Activated CD4-positive, alpha-beta memory T cell treated with anti-CD3 and anti-CD28 coated beads for 36 hours (primary cell): ENCODE results near the gene HSPA14. TPM values are rescaled to one million over a fixed set of nuclear protein-coding genes. Genes with fewer than 3 reads are reported as not detected.
A peak's percentile ranks its signal among the peaks of the same experiment; 100 is the strongest.
"Not testable (repeated sequence)": the region's sequence is repeated elsewhere in the genome, so short reads cannot be mapped to it uniquely, and the experiment has no call there.

Experiments used
- CTCF ChIA-PET: fragments of 350-600 bp; sonication (Branson Sonifier 250); formaldehyde crosslinking; loops from one replicate; lab custom pipeline; 2021; ENCODE audit warnings: antibody characterized with exemption, inconsistent platforms; lab: Charles Lee
- POLR2A ChIA-PET: fragments of 350-600 bp; sonication (Branson Sonifier 250); formaldehyde crosslinking; loops from one replicate; lab custom pipeline; 2021; ENCODE audit warnings: antibody characterized with exemption; lab: Charles Lee
- DNase-seq: peaks from one replicate; pipeline ENCODE4 v3.0.0-alpha.2; 2020
- H3K27ac Mint-ChIP-seq: one replicate; pipeline ENCODE4 v1.8.0; 2021; ENCODE audit warnings: mixed read lengths
- H3K27me3 Mint-ChIP-seq: one replicate; pipeline ENCODE4 v1.8.0; 2021; ENCODE audit warnings: mixed read lengths
- H3K36me3 Mint-ChIP-seq: one replicate; pipeline ENCODE4 v1.8.0; 2021; ENCODE audit warnings: mixed read lengths
- H3K4me1 Mint-ChIP-seq: one replicate; pipeline ENCODE4 v1.8.0; 2021; ENCODE audit warnings: low read depth, mixed read lengths
- H3K4me3 Mint-ChIP-seq: one replicate; pipeline ENCODE4 v1.8.0; 2021; ENCODE audit warnings: mild to moderate bottlenecking, mixed read lengths
- H3K9me3 Mint-ChIP-seq: one replicate; pipeline ENCODE4 v1.8.0; 2021; ENCODE audit warnings: mixed read lengths
- intact Hi-C: fragments of 100-400 bp; cut with micrococcal nuclease; formaldehyde crosslinking; loops from one replicate; pipeline ENCODE4 v1.15.1; 2023
- total RNA-seq, 2 experiments: library from RNA; stranded (reverse); gene quantifications; one replicate each; pipeline ENCODE4 v1.2.3, GENCODE V29; 2021

Gene HSPA14, protein sequence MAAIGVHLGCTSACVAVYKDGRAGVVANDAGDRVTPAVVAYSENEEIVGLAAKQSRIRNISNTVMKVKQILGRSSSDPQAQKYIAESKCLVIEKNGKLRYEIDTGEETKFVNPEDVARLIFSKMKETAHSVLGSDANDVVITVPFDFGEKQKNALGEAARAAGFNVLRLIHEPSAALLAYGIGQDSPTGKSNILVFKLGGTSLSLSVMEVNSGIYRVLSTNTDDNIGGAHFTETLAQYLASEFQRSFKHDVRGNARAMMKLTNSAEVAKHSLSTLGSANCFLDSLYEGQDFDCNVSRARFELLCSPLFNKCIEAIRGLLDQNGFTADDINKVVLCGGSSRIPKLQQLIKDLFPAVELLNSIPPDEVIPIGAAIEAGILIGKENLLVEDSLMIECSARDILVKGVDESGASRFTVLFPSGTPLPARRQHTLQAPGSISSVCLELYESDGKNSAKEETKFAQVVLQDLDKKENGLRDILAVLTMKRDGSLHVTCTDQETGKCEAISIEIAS
- 10 to 100 TPM; 31.1 to 31.2 TPM for total RNA-seq

DNA sequence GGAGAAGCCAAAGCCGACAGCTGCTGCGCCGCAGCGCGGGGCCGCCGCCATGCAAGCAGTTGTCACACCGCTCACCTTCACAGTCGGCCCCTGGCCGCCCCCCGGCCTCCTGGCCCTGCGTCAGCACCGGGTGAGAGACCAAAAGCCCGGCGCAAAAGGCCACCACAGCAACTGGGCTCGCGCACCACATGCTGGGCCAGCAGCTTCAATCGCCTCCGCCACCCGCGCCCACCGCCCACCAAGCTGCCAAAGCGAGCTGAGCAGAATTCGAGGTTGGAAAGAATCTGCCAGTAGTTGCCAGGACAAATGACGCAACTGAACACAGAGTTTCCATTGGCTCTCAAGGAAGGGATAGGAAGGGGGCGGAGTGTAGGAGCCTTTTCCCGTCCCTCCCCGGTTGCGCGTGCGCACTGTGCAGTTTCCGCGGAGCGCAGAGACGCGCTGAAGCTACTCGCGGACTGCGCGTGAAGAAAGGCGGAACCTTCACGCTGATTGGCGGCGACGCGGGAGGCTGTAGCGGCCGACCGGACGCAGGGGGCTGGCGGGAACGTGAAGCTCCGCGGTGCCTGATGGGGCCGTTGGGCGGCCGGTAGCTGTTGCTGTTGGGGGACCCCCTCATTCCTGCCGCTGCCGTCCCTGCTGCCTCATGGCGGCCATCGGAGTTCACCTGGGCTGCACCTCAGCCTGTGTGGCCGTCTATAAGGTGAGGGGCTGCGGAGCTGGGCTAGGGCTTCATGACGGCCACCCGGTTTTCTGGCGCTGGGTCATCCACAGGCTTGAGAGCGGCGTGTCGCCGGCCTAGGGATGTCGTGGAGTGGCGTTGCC is at the start of gene HSPA14, which contains the start of the genes CDNF and MSANTD7:
HSPA14 (plus strand) TSS at position 550 of the 825 bp plus-strand sequence; CDS start at position 647, 97 bp downstream.
CDNF (minus strand) TSS at position 281 of the 825 bp plus-strand sequence; CDS start at position 190, 91 bp downstream.
MSANTD7 (plus strand) TSS at position 550 of the 825 bp plus-strand sequence. CDS start 3,979 bp downstream, outside the sequence.
- Mint-ChIP-seq H3K36me3 (peaks cover 25% of the 10 kb centered on the region), H3K9me3 (no peaks in the 10 kb centered on the region), H3K4me3 (peak within 1 kb of the TSS; percentile 93), H3K27ac (peak within 1 kb of the TSS; percentile 94), H3K4me1 (peaks cover 21% of the 10 kb centered on the region), H3K27me3 (no peaks in the 10 kb centered on the region)
- CTCF ChIA-PET: interaction anchor here (0.6 to 2.3 kb wide), 23 partner anchors 10 to 1022 kb away, joined by 3 to 19 read pairs (median 4); partner anchors contain the start of gene SUV39H2
- POLR2A ChIA-PET: interaction anchor here (0.6 to 3.7 kb wide), 21 partner anchors 33 to 652 kb away, joined by 3 to 29 read pairs (median 4); partner anchors contain the start of gene SUV39H2
- intact Hi-C loops: loop anchor here (1.0 to 5.0 kb wide), 7 partner anchors 40 to 653 kb away; partner anchors contain the start of genes DCLRE1C and SUV39H2
- DNase-seq: peak; percentile 100

DNA sequence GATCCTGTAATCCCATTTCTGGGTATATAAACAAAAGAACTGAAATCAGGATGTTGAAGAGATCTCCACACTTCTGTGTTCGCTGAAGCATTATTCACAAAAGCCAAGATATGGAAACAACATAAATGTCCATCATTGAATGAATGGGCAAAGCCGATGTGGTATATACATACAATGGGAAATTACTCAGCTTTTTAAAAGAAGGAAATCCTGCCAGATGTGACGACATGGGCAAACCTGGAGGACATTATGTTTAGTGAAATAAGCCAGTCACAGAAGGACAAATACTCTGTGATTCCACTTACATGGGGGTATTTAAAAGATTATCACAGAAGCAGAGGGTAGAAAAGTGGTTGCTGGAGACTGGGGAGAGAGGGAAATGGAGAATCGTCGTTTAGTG is 39.5 kb upstream of the HSPA14 start:
- Mint-ChIP-seq H3K4me3 (no peak overlapping the region), H3K4me1 (no peaks in the 10 kb centered on the region), H3K9me3 (no peaks in the 10 kb centered on the region), H3K27ac (no peak overlapping the region), H3K36me3 (no peaks in the 10 kb centered on the region), H3K27me3 (no peaks in the 10 kb centered on the region)
- ChIA-PET POLR2A (no interaction called here), CTCF (interaction anchor here (1.3 kb wide), 1 partner anchor 25 kb away, joined by 5 read pairs; no protein-coding TSS in a partner anchor)
- no peak for DNase-seq
- intact Hi-C loops: no loop called here

DNA sequence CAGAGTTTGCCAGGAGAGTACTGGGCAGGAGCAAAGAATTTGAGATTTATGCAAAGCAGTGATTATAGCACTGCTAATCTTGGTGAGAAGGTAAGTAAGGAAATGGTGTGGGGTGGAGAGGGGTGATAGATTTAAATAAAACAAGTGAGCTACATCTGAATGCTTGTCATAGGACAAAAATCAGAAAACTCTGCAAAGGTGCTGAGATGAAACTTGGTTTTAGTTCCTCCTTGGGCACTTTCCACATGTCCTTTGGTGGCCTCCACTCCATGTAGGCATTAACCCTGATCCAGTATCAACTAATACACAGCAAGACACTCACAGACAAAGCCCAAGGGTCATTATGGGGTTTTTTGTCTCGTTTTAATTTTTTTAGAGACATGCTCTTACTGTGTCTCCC is 37.7 kb upstream of the HSPA14 start:
- Mint-ChIP-seq H3K9me3 (no peaks in the 10 kb centered on the region), H3K4me1 (no peaks in the 10 kb centered on the region), H3K27ac (no peak overlapping the region), H3K27me3 (no peaks in the 10 kb centered on the region), H3K4me3 (no peak overlapping the region), H3K36me3 (no peaks in the 10 kb centered on the region)
- POLR2A ChIA-PET: no interaction called here
- intact Hi-C loops: no loop called here
- DNase-seq: no peak
- CTCF ChIA-PET: no interaction called here

DNA sequence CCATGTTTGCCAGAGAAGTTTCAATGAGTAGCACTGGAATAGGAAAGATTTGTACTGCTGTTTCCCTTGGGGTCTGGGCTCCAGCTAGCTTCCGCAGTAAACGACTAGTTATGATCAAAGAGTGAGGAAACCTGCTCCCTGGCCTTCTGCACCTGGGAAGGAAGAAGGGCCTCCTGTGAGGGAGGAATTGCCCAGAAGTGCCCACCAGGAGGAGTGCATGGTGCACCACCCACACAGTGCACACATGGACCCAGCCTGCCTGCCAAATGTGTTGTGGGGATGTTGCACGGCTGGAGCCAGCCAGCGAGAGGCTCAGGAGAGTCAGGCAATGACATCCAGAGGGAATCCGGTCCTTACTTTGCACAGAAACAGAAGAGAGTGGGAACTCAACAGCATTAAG is 36.4 kb upstream of the HSPA14 start:
- no peaks in the 10 kb centered on the region for H3K27me3 Mint-ChIP-seq
- CTCF ChIA-PET: no interaction called here
- no peak for DNase-seq
- no peaks in the 10 kb centered on the region for H3K9me3 Mint-ChIP-seq
- intact Hi-C loops: no loop called here
- no peaks in the 10 kb centered on the region for H3K36me3 Mint-ChIP-seq
- POLR2A ChIA-PET: no interaction called here
- H3K4me3 Mint-ChIP-seq: no peak overlapping the region
- H3K4me1 Mint-ChIP-seq: no peaks in the 10 kb centered on the region
- no peak overlapping the region for H3K27ac Mint-ChIP-seq

DNA sequence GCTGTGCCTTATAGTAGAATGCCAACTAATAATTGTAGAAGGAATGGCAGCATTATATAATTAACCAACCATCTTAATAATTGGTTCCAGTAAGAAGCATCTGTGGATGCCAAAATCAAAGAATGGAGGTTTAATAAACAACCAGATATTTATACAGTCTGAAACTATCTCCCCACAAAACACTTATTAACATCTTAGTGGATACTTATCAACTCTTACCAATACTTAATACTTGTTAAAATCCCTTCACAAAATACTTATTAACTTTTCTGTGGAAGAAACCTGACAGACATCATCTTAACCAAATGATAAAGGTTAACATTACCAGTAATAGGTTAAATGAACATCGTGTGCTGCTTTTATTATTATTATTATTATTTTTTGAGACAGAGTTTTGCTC is 34.3 kb upstream of the HSPA14 start:
- CTCF ChIA-PET: no interaction called here
- Mint-ChIP-seq H3K4me3 (no peak overlapping the region), H3K36me3 (no peaks in the 10 kb centered on the region), H3K27ac (no peak overlapping the region), H3K27me3 (no peaks in the 10 kb centered on the region), H3K4me1 (no peaks in the 10 kb centered on the region), H3K9me3 (no peaks in the 10 kb centered on the region)
- POLR2A ChIA-PET: no interaction called here
- no peak for DNase-seq
- intact Hi-C loops: no loop called here

DNA sequence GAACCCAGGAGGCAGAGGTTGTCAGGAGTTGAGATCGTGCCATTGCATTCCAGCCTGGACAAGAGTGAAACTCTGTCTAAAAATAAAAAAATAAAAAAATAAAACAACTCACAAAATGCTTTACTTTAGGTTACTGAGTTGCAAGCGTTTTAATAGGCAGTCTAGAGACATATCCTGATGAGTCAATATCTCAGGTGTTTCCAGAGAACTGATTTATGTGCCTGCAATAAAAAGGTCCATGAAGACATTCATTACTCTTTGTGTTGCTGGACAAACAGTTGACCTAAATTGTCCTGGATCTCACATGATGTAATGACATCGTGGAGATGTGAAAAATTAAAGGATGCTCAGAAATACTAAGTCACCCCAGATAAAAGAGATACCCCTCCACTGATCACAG is 31.8 kb upstream of the HSPA14 start:
- Mint-ChIP-seq H3K27me3 (no peaks in the 10 kb centered on the region), H3K4me1 (peaks cover 3% of the 10 kb centered on the region), H3K36me3 (no peaks in the 10 kb centered on the region), H3K27ac (no peak overlapping the region), H3K9me3 (no peaks in the 10 kb centered on the region), H3K4me3 (no peak overlapping the region)
- no peak for DNase-seq
- CTCF ChIA-PET: no interaction called here
- POLR2A ChIA-PET: no interaction called here
- intact Hi-C loops: no loop called here

DNA sequence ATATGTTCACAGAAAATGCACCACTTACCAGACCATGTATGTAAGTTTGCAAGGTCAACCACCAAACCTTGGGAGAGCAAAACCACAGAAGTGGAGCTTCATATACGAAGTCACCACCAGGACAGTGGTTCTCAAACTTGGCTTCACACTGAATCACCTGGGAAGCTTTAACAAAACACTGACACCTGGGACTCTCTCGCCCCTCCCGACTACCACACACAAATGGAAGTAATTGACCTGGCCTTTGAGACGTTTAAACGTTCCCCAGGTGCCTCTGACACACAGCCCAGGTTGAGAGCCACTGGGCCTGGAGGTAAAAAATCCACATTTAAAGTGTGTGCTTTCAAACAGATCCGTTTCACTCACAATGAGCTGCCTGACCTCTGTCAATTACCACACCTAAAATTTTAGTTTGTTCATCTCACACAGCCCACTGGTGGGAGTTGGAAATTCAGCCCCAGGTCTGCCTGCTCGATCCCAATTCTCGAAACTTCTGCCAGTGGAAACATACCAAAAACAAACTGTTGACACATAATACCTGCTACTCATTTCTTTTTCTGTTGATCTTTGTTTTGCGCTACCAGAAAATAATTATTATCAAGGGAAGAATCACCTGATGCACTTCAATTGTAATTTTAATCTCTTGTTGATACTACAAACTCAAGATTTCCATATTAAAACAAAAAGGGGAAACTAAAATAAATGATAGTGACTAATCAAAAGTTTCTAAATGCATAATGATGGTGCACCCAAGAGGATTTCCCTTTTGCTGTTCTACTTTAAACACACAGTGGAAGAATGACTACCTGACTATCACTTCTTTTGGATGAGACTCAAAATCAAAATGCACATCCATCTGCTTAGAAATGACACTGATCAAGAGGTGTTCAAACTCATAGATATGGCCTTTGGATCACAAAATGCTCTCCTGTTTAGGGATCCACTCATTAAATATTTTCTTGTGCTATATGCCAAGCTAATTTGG is 26.8 kb upstream of the HSPA14 start:
- no peaks in the 10 kb centered on the region for H3K27me3 Mint-ChIP-seq
- intact Hi-C loops: no loop called here
- ChIA-PET POLR2A (no interaction called here), CTCF (interaction anchor here (0.7 to 1.4 kb wide), 2 partner anchors 25 to 269 kb away, joined by 3 read pairs; no protein-coding TSS in a partner anchor)
- no peak for DNase-seq
- H3K27ac Mint-ChIP-seq: no peak overlapping the region
- peaks cover 21% of the 10 kb centered on the region for H3K4me1 Mint-ChIP-seq
- H3K36me3 Mint-ChIP-seq: no peaks in the 10 kb centered on the region
- H3K4me3 Mint-ChIP-seq: no peak overlapping the region
- no peaks in the 10 kb centered on the region for H3K9me3 Mint-ChIP-seq

DNA sequence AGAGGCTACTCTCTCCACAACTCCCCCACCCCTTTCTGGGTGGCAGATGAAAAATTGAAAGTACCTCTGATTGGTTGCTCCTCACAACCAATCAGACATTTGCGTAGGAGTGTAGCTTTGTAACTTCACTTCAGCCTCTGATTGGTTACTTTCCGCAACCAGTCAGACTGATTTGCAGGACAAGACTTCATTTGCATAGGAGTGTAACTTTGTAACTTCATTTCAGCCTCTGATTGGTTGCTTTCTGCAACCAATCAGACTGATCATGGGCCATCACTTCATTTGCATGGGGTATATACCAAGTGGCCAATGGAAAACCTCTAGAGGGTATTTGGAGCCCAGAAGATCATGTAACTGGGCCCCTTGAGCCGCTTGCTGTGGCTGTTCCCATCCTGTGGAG is 25.8 kb upstream of the HSPA14 start:
- intact Hi-C loops: no loop called here
- Mint-ChIP-seq H3K9me3 (no peaks in the 10 kb centered on the region), H3K4me1 (peaks cover 21% of the 10 kb centered on the region), H3K36me3 (no peaks in the 10 kb centered on the region), H3K4me3 (no peak overlapping the region), H3K27ac (no peak overlapping the region), H3K27me3 (no peaks in the 10 kb centered on the region)
- ChIA-PET CTCF (interaction anchor here (2.3 kb wide), 1 partner anchor 11 kb away, joined by 5 read pairs; no protein-coding TSS in a partner anchor), POLR2A (no interaction called here)
- no peak for DNase-seq

DNA sequence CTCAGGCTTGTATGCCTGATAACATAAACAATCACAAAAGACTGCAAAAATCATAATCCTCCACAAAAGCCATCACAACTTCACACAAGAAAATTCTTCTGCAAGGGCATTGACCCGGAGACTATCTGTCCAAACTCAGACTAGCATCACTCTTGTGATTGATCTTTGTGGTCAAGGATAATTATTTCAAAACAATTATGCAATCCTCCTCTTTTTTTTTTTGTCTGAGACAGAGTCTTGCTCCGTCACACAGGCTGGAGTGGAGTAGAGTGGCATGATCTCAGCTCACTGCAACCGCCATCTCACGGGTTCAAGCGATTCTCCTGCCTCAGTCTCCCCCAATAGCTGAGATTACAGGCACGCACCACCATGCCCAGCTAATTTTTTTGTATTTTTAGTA is 22.4 kb upstream of the HSPA14 start:
- no peak overlapping the region for H3K27ac Mint-ChIP-seq
- no peaks in the 10 kb centered on the region for H3K27me3 Mint-ChIP-seq
- no peaks in the 10 kb centered on the region for H3K9me3 Mint-ChIP-seq
- ChIA-PET CTCF (interaction anchor here (1.1 kb wide), 1 partner anchor 279 kb away, joined by 4 read pairs; no protein-coding TSS in a partner anchor), POLR2A (no interaction called here)
- intact Hi-C loops: no loop called here
- no peaks in the 10 kb centered on the region for H3K36me3 Mint-ChIP-seq
- no peak for DNase-seq
- peaks cover 21% of the 10 kb centered on the region for H3K4me1 Mint-ChIP-seq
- H3K4me3 Mint-ChIP-seq: no peak overlapping the region

DNA sequence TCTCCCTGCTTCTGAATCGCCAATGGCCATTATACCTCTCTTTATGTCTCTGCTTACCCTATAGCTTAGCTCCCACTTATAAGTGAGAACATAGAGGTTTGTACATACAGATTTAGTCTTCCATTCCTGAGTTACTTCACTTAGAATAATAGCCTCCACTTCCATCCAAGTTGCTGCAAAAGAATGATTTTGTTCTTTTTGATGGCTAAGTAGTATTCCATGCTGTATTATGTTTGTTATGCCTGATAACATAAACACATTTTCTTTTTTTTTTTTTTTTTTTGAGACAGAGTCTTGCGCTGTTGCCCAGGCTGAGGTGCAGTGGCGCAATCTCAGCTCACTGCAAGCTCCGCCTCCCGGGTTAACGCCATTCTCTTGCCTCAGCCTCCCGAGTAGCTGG is 21.4 kb upstream of the HSPA14 start:
- H3K4me1 Mint-ChIP-seq: peaks cover 16% of the 10 kb centered on the region
- DNase-seq, H3K9me3 Mint-ChIP-seq, H3K27ac Mint-ChIP-seq, intact Hi-C loops, H3K4me3 Mint-ChIP-seq, H3K36me3 Mint-ChIP-seq, POLR2A ChIA-PET, H3K27me3 Mint-ChIP-seq, CTCF ChIA-PET: not testable (repeated sequence)
